SU-DHL-6 (cell line): Measurements from ENCODE around the gene SNX15.

Experiments used
- H2AFZ ChIP-seq: fragments of 200-600 bp; sonication (generic); 2 replicates; pipeline ENCODE4 v1.6.1; 2014; ENCODE audit warnings: low read depth, mild to moderate bottlenecking, moderate library complexity, mixed read lengths, antibody characterized with exemption, low read length; ENCODE audit not compliant: severe bottlenecking
- H3F3A ChIP-seq: fragments of 200-600 bp; shearing (Covaris generic); 2 replicates; pipeline ENCODE4 v1.6.0; 2016; ENCODE audit warnings: antibody characterized with exemption, mild to moderate bottlenecking; ENCODE audit not compliant: insufficient read depth
- H3K27ac ChIP-seq: fragments of 200-600 bp; sonication (generic); 2 replicates; pipeline ENCODE4 v1.5.1; 2016; ENCODE audit warnings: low read depth, mild to moderate bottlenecking, low read length, moderate library complexity, mixed read lengths
- H3K27me3 ChIP-seq: fragments of 200-600 bp; sonication (generic), shearing (Covaris generic); 2 replicates; pipeline ENCODE4 v1.6.0; 2014; ENCODE audit warnings: mild to moderate bottlenecking, low read length
- H3K36me3 ChIP-seq: fragments of 200-600 bp; sonication (generic); 2 replicates; pipeline ENCODE4 v1.6.1; 2014; ENCODE audit warnings: mild to moderate bottlenecking, low read length, mixed read lengths
- H3K4me2 ChIP-seq: fragments of 300-600, 200-600 bp; shearing (Covaris generic), sonication (generic); 2 replicates; pipeline ENCODE4 v1.6.0; 2014; ENCODE audit warnings: low read length, low read depth, mild to moderate bottlenecking; ENCODE audit not compliant: poor library complexity, severe bottlenecking
- H3K4me3 ChIP-seq: fragments of 200-600 bp; sonication (generic); 2 replicates; pipeline ENCODE4 v1.5.1; 2014; ENCODE audit warnings: antibody characterized with exemption, low read length, mild to moderate bottlenecking, mixed read lengths; ENCODE audit not compliant: insufficient read depth, poor library complexity, severe bottlenecking
- H3K79me2 ChIP-seq: fragments of 200-600 bp; sonication (generic); 2 replicates; pipeline ENCODE4 v1.6.1; 2014; ENCODE audit warnings: mild to moderate bottlenecking, low read length, moderate library complexity; ENCODE audit not compliant: insufficient read depth
- H3K9ac ChIP-seq: fragments of 200-600 bp; sonication (generic); 2 replicates; pipeline ENCODE4 v1.7.0; 2014; ENCODE audit warnings: mild to moderate bottlenecking, low read length
- H3K9me2 ChIP-seq: fragments of 200-600 bp; sonication (generic); replicated peaks from 2 replicates; pipeline ENCODE4 v1.6.1; 2014; ENCODE audit warnings: low read length; ENCODE audit not compliant: insufficient read depth
- H3K9me3 ChIP-seq: fragments of 200-600 bp; sonication (generic); 2 replicates; pipeline ENCODE4 v1.6.1; 2014; ENCODE audit warnings: low read length, mixed read lengths; ENCODE audit not compliant: insufficient read depth
- H4K20me1 ChIP-seq: fragments of 200-600 bp; sonication (generic); 2 replicates; pipeline ENCODE4 v1.6.1; 2014; ENCODE audit warnings: low read depth, mild to moderate bottlenecking, antibody characterized with exemption, low read length, moderate library complexity, mixed read lengths
- CTCF ChIP-seq: fragments of 200-600 bp; sonication (generic); IDR thresholded peaks from one replicate; pipeline ENCODE4 v1.5.1; 2017; ENCODE audit warnings: antibody characterized with exemption, mild to moderate bottlenecking, low read length, moderate library complexity; ENCODE audit not compliant: insufficient read depth, poor library complexity, severe bottlenecking
- EZH2phosphoT487 ChIP-seq: fragments of 200-600 bp; sonication (generic), shearing (Covaris generic); conservative IDR thresholded peaks from 2 replicates; pipeline ENCODE4 v1.6.1; 2018; ENCODE audit warnings: mild to moderate bottlenecking, antibody characterized with exemption, low read length, moderate library complexity, mixed read lengths

SNX15 gene

GRCh38 chr11:65077451-65077850 lies 50.2 kb downstream of the SNX15 start:
- H3K27ac ChIP-seq: no peak overlapping the region
- H3K9me2 ChIP-seq: no peaks in the 10 kb centered on the region
- no peak overlapping the region for H3K4me2 ChIP-seq
- TF ChIP-seq CTCF: no peak
- no peak for TF ChIP-seq EZH2phosphoT487
- peaks cover 46% of the 10 kb centered on the region for H3K79me2 ChIP-seq
- H3K9me3 ChIP-seq: no peaks in the 10 kb centered on the region
- H3K36me3 ChIP-seq: peaks cover 13% of the 10 kb centered on the region
- H2AFZ ChIP-seq: no peak overlapping the region
- H3K4me3 ChIP-seq: no peak overlapping the region
- peaks cover 12% of the 10 kb centered on the region; the same call in 1 of the 2 replicates for H3F3A ChIP-seq
- no peaks in the 10 kb centered on the region; the same call in 1 of the 2 replicates for H4K20me1 ChIP-seq
- no peak overlapping the region for H3K9ac ChIP-seq
- no peaks in the 10 kb centered on the region for H3K27me3 ChIP-seq

- H3K27ac ChIP-seq: peak overlapping the region; percentile 8; the same call in 1 of the 2 replicates
- no peaks in the 10 kb centered on the region; the same call in 1 of the 2 replicates for H4K20me1 ChIP-seq
- TF ChIP-seq CTCF (peak; percentile 54), EZH2phosphoT487 (no peak)
- H3K4me2 ChIP-seq: peak overlapping the region; percentile 16
- H3K9me3 ChIP-seq: no peaks in the 10 kb centered on the region
- no peaks in the 10 kb centered on the region for H3K27me3 ChIP-seq
- no peak overlapping the region for H2AFZ ChIP-seq
- no peaks in the 10 kb centered on the region for H3K9me2 ChIP-seq
- H3K79me2 ChIP-seq: peaks cover 53% of the 10 kb centered on the region
- H3K4me3 ChIP-seq: no peak overlapping the region
- H3F3A ChIP-seq: peaks cover 12% of the 10 kb centered on the region; the same call in 1 of the 2 replicates
- H3K9ac ChIP-seq: no peak overlapping the region
- H3K36me3 ChIP-seq: peaks cover 16% of the 10 kb centered on the region
Measured at GRCh38 chr11:65078151-65078550, 50.9 kb downstream of the SNX15 start.

- H3K9me3 ChIP-seq: no peaks in the 10 kb centered on the region
- H3K4me3 ChIP-seq: no peak overlapping the region
- H3K9me2 ChIP-seq: no peaks in the 10 kb centered on the region
- H2AFZ ChIP-seq: no peak overlapping the region
- peak overlapping the region; percentile 16 for H3K4me2 ChIP-seq
- TF ChIP-seq EZH2phosphoT487: no peak
- no peak for TF ChIP-seq CTCF
- H3K79me2 ChIP-seq: peaks cover 60% of the 10 kb centered on the region
- H3K9ac ChIP-seq: no peak overlapping the region
- H4K20me1 ChIP-seq: no peaks in the 10 kb centered on the region; the same call in 1 of the 2 replicates
- peaks cover 16% of the 10 kb centered on the region for H3K36me3 ChIP-seq
- no peaks in the 10 kb centered on the region for H3K27me3 ChIP-seq
- peaks cover 12% of the 10 kb centered on the region; the same call in 1 of the 2 replicates for H3F3A ChIP-seq
- 0 out of 2 replicates have a peak overlapping the region, but pooled peaks have one; percentile 8 for H3K27ac ChIP-seq
Measured at GRCh38 chr11:65078786-65079342, 51.6 kb downstream of the SNX15 start.
